HepG2 (cell line): ENCODE measurements around the gene MRO. TPM values are rescaled to one million over a fixed set of nuclear protein-coding genes. Genes with fewer than 3 reads are reported as not detected.

ENCODE experiments used
- ATAC-seq: fragments of 200-7000 bp; cut with Tn5 transposase; 3 replicates; pipeline ENCODE4 v1.9.1; 2020; ENCODE audit warnings: mild to moderate bottlenecking, moderate library complexity
- BruUV-seq: library from RNA; stranded (reverse); fragments of 400-500 nt; replicated peaks from 2 replicates; lab custom pipeline; 2021; lab: Mats Ljungman, UMichigan
- CTCF ChIA-PET: fragments of 300-600 bp; formaldehyde crosslinking; extraction: SDS; loops from one replicate; lab custom pipeline; 2021; ENCODE audit warnings: low total read pairs, inconsistent platforms, low intra/inter-chr PET ratio; lab: Yijun Ruan, JAX
- POLR2A ChIA-PET: fragments of 350-600 bp; sonication (Branson Sonifier 250); formaldehyde crosslinking; loops from one replicate; lab custom pipeline; 2020; ENCODE audit warnings: antibody characterized with exemption, inconsistent platforms; lab: Yijun Ruan, JAX
- DNase-seq: peaks from one replicate; pipeline ENCODE4 v3.0.0-alpha.2; 2015; ENCODE audit warnings: low spot score
- FAIRE-seq: peaks from 3 replicates; lab custom pipeline; 2011; peaks lifted over from hg19 to GRCh38; lab: Jason Lieb, UNC
- H2AFZ ChIP-seq: one replicate; pipeline ENCODE4 v1.6.1; 2011; ENCODE audit warnings: low read length, inconsistent platforms
- H3K27ac ChIP-seq: fragments of 300-600 bp; 3 replicates; pipeline ENCODE4 v1.8.0; 2011; ENCODE audit warnings: mixed run types, mild to moderate bottlenecking, mixed read lengths, low read length, inconsistent platforms; ENCODE audit not compliant: insufficient read depth; ENCODE audit errors: extremely low read length
- H3K27me3 ChIP-seq, 2 experiments: fragments of 200-600 bp in 1 of 2; 2 replicates in 1 of 2; 3 replicates in 1 of 2; pipeline versions ENCODE4 v1.6.0 to v1.8.0; 2011; ENCODE audit warnings: low read length in 2 of 2, mild to moderate bottlenecking in 2 of 2, moderate library complexity in 2 of 2, inconsistent platforms in 1 of 2; ENCODE audit not compliant: insufficient read depth in 2 of 2, control insufficient read depth in 1 of 2
- H3K36me3 ChIP-seq, 2 experiments: fragments of 200-600 bp in 1 of 2; replicated peaks in 1 of 2; 2 replicates in 1 of 2; 3 replicates in 1 of 2; pipeline versions ENCODE4 v1.5.1 to v1.8.0; 2011; ENCODE audit warnings: low read length in 2 of 2, inconsistent platforms in 1 of 2; ENCODE audit not compliant: insufficient read depth in 2 of 2, control insufficient read depth in 1 of 2
- H3K4me1 ChIP-seq: 2 replicates; pipeline ENCODE4 v1.5.1; 2012; ENCODE audit warnings: low read length, inconsistent platforms; ENCODE audit not compliant: insufficient read depth
- H3K4me2 ChIP-seq: 2 replicates; pipeline ENCODE4 v1.6.0; 2011; ENCODE audit warnings: low read depth, low read length, inconsistent platforms
- H3K4me3 ChIP-seq, 3 experiments: fragments of 200-600 bp in 1 of 3; sonication (generic), shearing (Covaris generic) in 1 of 3; replicated peaks in 1 of 3; 2 replicates each; pipeline ENCODE4 v1.5.1; 2011 to 2016; ENCODE audit warnings: low read length in 3 of 3, inconsistent platforms in 2 of 3, low read depth in 2 of 3, mild to moderate bottlenecking in 2 of 3, control low read depth in 1 of 3, mixed read lengths in 1 of 3; ENCODE audit not compliant: insufficient read depth in 1 of 3
- H3K79me2 ChIP-seq: one replicate; pipeline ENCODE4 v1.6.1; 2011; ENCODE audit warnings: low read length, inconsistent platforms; ENCODE audit not compliant: insufficient read depth
- H3K9ac ChIP-seq: 2 replicates; pipeline ENCODE4 v1.6.0; 2011; ENCODE audit warnings: mild to moderate bottlenecking, low read depth, low read length, inconsistent platforms; ENCODE audit not compliant: insufficient read depth
- H3K9me3 ChIP-seq: 2 replicates; pipeline ENCODE4 v1.5.1; 2012; ENCODE audit warnings: mild to moderate bottlenecking, low read length
- H4K20me1 ChIP-seq: 2 replicates; pipeline ENCODE4 v1.6.0; 2011; ENCODE audit warnings: inconsistent platforms, mild to moderate bottlenecking, low read length, moderate library complexity; ENCODE audit not compliant: insufficient read depth
- CBX1 ChIP-seq: IDR thresholded peaks from one replicate; pipeline ENCODE4 v1.6.1; 2016; ENCODE audit warnings: antibody characterized with exemption, low read depth
- DDIT3 ChIP-seq: sonication (generic); formaldehyde crosslinking; IDR thresholded peaks from 2 replicates; pipeline ENCODE4 v1.4.0; 2020; ENCODE audit warnings: mild to moderate bottlenecking, missing genetic modification reagents
- FLYWCH1 ChIP-seq: sonication (generic); formaldehyde crosslinking; IDR thresholded peaks from 2 replicates; pipeline ENCODE4 v1.8.1; 2023; ENCODE audit warnings: mild to moderate bottlenecking, missing genetic modification reagents
- GPN1 ChIP-seq: sonication (generic); formaldehyde crosslinking; IDR thresholded peaks from 2 replicates; pipeline ENCODE4 v1.5.1; 2020; ENCODE audit warnings: missing genetic modification reagents, borderline replicate concordance
- HES4 ChIP-seq: sonication (generic); formaldehyde crosslinking; IDR thresholded peaks from 2 replicates; pipeline ENCODE4 v1.9.0; 2021; ENCODE audit warnings: mild to moderate bottlenecking, missing genetic modification reagents, borderline replicate concordance
- HNRNPUL1 ChIP-seq: fragments of 200-400 bp; formaldehyde crosslinking; IDR thresholded peaks from 2 replicates; pipeline ENCODE4 v1.6.1; 2017; ENCODE audit warnings: low read depth, mild to moderate bottlenecking, low read length, moderate library complexity
- JUN ChIP-seq: sonication (generic); formaldehyde crosslinking; IDR thresholded peaks from 2 replicates; pipeline ENCODE4 v1.4.0; 2020; ENCODE audit warnings: mild to moderate bottlenecking, missing genetic modification reagents
- KDM3A ChIP-seq: IDR thresholded peaks from 2 replicates; pipeline ENCODE4 v1.6.1; 2018; ENCODE audit warnings: low read depth, missing compliant biosample characterization
- KDM5B ChIP-seq: sonication (generic); formaldehyde crosslinking; IDR thresholded peaks from 2 replicates; pipeline ENCODE4 v1.4.0; 2020; ENCODE audit warnings: missing genetic modification reagents, mild to moderate bottlenecking, borderline replicate concordance
- SMARCC2 ChIP-seq: fragments of 450-650 bp; IDR thresholded peaks from 2 replicates; pipeline ENCODE4 v1.6.1; 2017; ENCODE audit warnings: antibody characterized with exemption, mild to moderate bottlenecking
- SNRNP70 ChIP-seq: fragments of 200-400 bp; formaldehyde crosslinking; IDR thresholded peaks from 2 replicates; pipeline ENCODE4 v1.6.1; 2017; ENCODE audit warnings: mild to moderate bottlenecking, low read depth, low read length, moderate library complexity
- SRSF4 ChIP-seq: fragments of 200-400 bp; formaldehyde crosslinking; IDR thresholded peaks from one replicate; pipeline ENCODE4 v1.6.1; 2018; ENCODE audit warnings: mild to moderate bottlenecking, low read depth, low read length, moderate library complexity; ENCODE audit not compliant: poor library complexity, severe bottlenecking
- ZBTB8A ChIP-seq: sonication (generic); formaldehyde crosslinking; IDR thresholded peaks from 2 replicates; pipeline ENCODE4 v1.4.0; 2020; ENCODE audit warnings: mild to moderate bottlenecking, low read depth, missing genetic modification reagents, borderline replicate concordance
- ZNF33B ChIP-seq: sonication (generic); formaldehyde crosslinking; IDR thresholded peaks from 2 replicates; pipeline ENCODE4 v1.5.1; 2020; ENCODE audit warnings: mild to moderate bottlenecking, missing genetic modification reagents
- ZNF713 ChIP-seq: sonication (generic); formaldehyde crosslinking; IDR thresholded peaks from 2 replicates; pipeline ENCODE4 v1.4.0; 2020; ENCODE audit warnings: mild to moderate bottlenecking, missing genetic modification reagents
- ZNF879 ChIP-seq: sonication (generic); formaldehyde crosslinking; IDR thresholded peaks from 2 replicates; pipeline ENCODE4 v1.8.1; 2023; ENCODE audit warnings: missing genetic modification reagents
- WGBS: methylation state at CpG from one replicate; pipeline ENCODE4 v1.1.6; 2017; ENCODE audit warnings: low lambda C conversion rate; 5-methylcytosine and 5-hydroxymethylcytosine counted together
- in situ Hi-C: cut with HindIII; loops from 2 replicates; pipeline ENCODE4 v1.10.0; 2017; ENCODE audit warnings: low pct_unique_long_range_greater_than_20kb; ENCODE audit not compliant: extremely low pct_ligation_motif_present
- intact Hi-C: fragments of 100-400 bp; cut with micrococcal nuclease; formaldehyde crosslinking; loops from one replicate; pipeline ENCODE4 v1.10.0; 2022; ENCODE audit not compliant: unreplicated experiment
- polyA plus RNA-seq, 8 experiments: library from polyadenylated mRNA; depleted of rRNA in 3 of 8; stranded (reverse) in 7 of 8; unstranded in 1 of 8; fragments of >200 nt; fragmentation: Illumina TruSeq in 4 of 8; extraction: Trizol in 4 of 8; gene quantifications; 2 replicates each; pipeline versions ENCODE4 v1.2.1 to v1.2.3, GENCODE V29; 2011 to 2016; ENCODE audit warnings: low read depth in 4 of 8, missing spikeins in 1 of 8, mixed read lengths in 1 of 8; ENCODE audit not compliant: insufficient read depth in 1 of 8
- total RNA-seq, 5 experiments: library from RNA; depleted of rRNA; stranded (reverse); fragments of >200 nt; fragmentation: Illumina TruSeq; extraction: Trizol; gene quantifications; 2 replicates each; pipeline ENCODE4 v1.2.3, GENCODE V29; 2016; ENCODE audit warnings: low read depth in 1 of 5
- TF ChIP-seq, protein P1 (sequence below): sonication (generic); formaldehyde crosslinking; IDR thresholded peaks from 2 replicates; pipeline ENCODE4 v1.8.1; 2023; ENCODE audit warnings: mild to moderate bottlenecking, missing genetic modification reagents
- TF ChIP-seq, protein P2 (sequence below): sonication (generic); formaldehyde crosslinking; IDR thresholded peaks from 2 replicates; pipeline ENCODE4 v1.5.1; 2020; ENCODE audit warnings: mild to moderate bottlenecking, missing genetic modification reagents, moderate library complexity
- TF ChIP-seq, protein P3 (sequence below): sonication (generic); formaldehyde crosslinking; IDR thresholded peaks from 2 replicates; pipeline ENCODE4 v1.4.0; 2020; ENCODE audit warnings: missing genetic modification reagents

MRO gene
- total and polyA plus RNA-seq, 2 of the 13 experiments (the other 11 are each of a cell fraction or from before 2014, with no cell fraction given) = not detected

DNA sequence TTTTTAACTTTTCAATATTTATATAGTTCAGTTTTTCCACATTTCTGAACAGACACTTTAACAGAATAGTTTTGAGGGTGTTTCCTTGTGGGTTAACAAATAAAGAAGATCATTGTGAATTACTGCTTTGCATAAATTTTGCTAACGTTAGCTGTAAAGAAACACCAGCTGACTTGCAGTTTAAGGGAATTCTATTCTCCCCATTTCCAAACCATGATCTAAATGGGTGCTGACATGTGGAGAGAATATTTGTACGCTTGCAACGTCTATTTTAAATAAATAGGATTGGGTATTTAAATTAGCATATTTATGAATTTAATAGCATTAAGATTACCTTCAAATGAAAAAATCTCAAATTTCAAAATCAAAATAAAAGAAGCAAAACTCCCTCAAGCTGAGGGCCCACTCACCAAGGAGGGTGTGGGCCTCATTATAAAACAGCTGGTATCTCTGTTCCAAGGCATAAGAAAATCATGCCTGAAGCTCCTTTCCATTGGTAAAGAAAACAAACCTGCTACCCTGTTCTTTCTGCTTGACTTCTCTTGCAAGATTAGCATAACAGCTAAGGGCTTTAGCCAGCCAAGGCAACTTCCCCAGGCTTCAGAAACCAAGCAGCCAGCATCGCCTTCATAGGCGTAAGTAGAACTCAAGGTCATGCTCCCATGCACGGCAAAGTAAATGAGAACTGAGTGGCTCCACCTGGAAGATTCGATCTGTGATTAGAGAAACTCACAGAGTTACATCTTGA lies 3.2 kb downstream of the MRO start (continued):
- TF ChIP-seq, protein P1, sequence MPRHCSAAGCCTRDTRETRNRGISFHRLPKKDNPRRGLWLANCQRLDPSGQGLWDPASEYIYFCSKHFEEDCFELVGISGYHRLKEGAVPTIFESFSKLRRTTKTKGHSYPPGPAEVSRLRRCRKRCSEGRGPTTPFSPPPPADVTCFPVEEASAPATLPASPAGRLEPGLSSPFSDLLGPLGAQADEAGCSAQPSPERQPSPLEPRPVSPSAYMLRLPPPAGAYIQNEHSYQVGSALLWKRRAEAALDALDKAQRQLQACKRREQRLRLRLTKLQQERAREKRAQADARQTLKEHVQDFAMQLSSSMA (CRISPR knock-in tag) = no peak
- TF ChIP-seq CBX1 (no peak), SMARCC2 (no peak), ZNF713 (CRISPR knock-in tag) (no peak), KDM3A (no peak), HNRNPUL1 (no peak), ZNF879 (CRISPR knock-in tag) (no peak), ZBTB8A (CRISPR knock-in tag) (no peak), SRSF4 (no peak)

- H4K20me1 ChIP-seq = no peaks in the 10 kb centered on the region
- no peak overlapping the region for H3K4me3 ChIP-seq
- H3K9me3 ChIP-seq = no peaks in the 10 kb centered on the region
- no peaks in the 10 kb centered on the region for H3K36me3 ChIP-seq
- no TSS peak for BruUV-seq
- H3K4me2 ChIP-seq = no peak overlapping the region
- no peak overlapping the region for H3K9ac ChIP-seq
- intact Hi-C loops = no loop called here
- ATAC-seq (no peak), DNase-seq (no peak), FAIRE-seq (no peak)
- ChIA-PET POLR2A (no interaction called here), CTCF (no interaction called here)
- in situ Hi-C loops = no loop called here
- no peaks in the 10 kb centered on the region for H3K79me2 ChIP-seq
- no peak overlapping the region for H2AFZ ChIP-seq
- peaks cover 10% of the 10 kb centered on the region for H3K4me1 ChIP-seq
- no peak overlapping the region for H3K27ac ChIP-seq
- WGBS = 46% methylated on average over 7 of the region's 7 CpGs
- H3K27me3 ChIP-seq = peaks cover 0 to 10% of the 10 kb centered on the region in 2 experiments; a peak in 1 of 5 replicates
- TF ChIP-seq KDM5B (no peak), GPN1 (CRISPR knock-in tag) (no peak), FLYWCH1 (no peak), HES4 (CRISPR knock-in tag) (no peak), SNRNP70 (no peak), ZNF33B (no peak), DDIT3 (no peak), JUN (CRISPR knock-in tag) (no peak)
- TF ChIP-seq, protein P2, sequence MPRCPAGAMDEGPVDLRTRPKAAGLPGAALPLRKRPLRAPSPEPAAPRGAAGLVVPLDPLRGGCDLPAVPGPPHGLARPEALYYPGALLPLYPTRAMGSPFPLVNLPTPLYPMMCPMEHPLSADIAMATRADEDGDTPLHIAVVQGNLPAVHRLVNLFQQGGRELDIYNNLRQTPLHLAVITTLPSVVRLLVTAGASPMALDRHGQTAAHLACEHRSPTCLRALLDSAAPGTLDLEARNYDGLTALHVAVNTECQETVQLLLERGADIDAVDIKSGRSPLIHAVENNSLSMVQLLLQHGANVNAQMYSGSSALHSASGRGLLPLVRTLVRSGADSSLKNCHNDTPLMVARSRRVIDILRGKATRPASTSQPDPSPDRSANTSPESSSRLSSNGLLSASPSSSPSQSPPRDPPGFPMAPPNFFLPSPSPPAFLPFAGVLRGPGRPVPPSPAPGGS = no peak
- TF ChIP-seq, protein P3, sequence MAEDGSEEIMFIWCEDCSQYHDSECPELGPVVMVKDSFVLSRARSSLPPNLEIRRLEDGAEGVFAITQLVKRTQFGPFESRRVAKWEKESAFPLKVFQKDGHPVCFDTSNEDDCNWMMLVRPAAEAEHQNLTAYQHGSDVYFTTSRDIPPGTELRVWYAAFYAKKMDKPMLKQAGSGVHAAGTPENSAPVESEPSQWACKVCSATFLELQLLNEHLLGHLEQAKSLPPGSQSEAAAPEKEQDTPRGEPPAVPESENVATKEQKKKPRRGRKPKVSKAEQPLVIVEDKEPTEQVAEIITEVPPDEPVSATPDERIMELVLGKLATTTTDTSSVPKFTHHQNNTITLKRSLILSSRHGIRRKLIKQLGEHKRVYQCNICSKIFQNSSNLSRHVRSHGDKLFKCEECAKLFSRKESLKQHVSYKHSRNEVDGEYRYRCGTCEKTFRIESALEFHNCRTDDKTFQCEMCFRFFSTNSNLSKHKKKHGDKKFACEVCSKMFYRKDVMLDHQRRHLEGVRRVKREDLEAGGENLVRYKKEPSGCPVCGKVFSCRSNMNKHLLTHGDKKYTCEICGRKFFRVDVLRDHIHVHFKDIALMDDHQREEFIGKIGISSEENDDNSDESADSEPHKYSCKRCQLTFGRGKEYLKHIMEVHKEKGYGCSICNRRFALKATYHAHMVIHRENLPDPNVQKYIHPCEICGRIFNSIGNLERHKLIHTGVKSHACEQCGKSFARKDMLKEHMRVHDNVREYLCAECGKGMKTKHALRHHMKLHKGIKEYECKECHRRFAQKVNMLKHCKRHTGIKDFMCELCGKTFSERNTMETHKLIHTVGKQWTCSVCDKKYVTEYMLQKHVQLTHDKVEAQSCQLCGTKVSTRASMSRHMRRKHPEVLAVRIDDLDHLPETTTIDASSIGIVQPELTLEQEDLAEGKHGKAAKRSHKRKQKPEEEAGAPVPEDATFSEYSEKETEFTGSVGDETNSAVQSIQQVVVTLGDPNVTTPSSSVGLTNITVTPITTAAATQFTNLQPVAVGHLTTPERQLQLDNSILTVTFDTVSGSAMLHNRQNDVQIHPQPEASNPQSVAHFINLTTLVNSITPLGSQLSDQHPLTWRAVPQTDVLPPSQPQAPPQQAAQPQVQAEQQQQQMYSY (CRISPR knock-in tag) = no peak
Observed at GRCh38 chr18:50814395-50814794, 5.4 kb downstream of the MRO start.
